Caco-2 (cell line): ENCODE results near the gene RASGRF2. TPM values are rescaled to one million over a fixed set of nuclear protein-coding genes. Genes with fewer than 3 reads are reported as not detected.

ENCODE experiments used
- BruUV-seq: library from RNA; stranded (reverse); fragments of 400-500 nt; replicated peaks from 2 replicates; lab custom pipeline; 2021; lab: Mats Ljungman, UMichigan
- CTCF ChIA-PET: fragments of 300-600 bp; sonication (Branson Sonifier 250); formaldehyde crosslinking; loops from one replicate; lab custom pipeline; 2022; ENCODE audit warnings: antibody characterized with exemption; lab: Charles Lee
- POLR2A ChIA-PET: fragments of 300-600 bp; sonication (Branson Sonifier 250); formaldehyde crosslinking; loops from one replicate; lab custom pipeline; 2022; ENCODE audit warnings: antibody characterized with exemption; lab: Charles Lee
- DNase-seq, 2 experiments: peaks; one replicate each; pipeline versions ENCODE4 v3.0.0 to v3.0.0-alpha.2; 2020 to 2022
- H3K27me3 ChIP-seq: replicated peaks from 2 replicates; pipeline ENCODE4 v1.6.0; 2011; ENCODE audit warnings: low read length; ENCODE audit not compliant: control insufficient read depth, insufficient read depth
- H3K36me3 ChIP-seq: 2 replicates; pipeline ENCODE4 v1.5.1; 2011; ENCODE audit warnings: low read length; ENCODE audit not compliant: control insufficient read depth, insufficient read depth
- H3K4me1 ChIP-seq: fragments of 250-450 bp; sonication (Bioruptor Pico); 2 replicates; pipeline ENCODE4 v1.5.1; 2020; ENCODE audit warnings: mild to moderate bottlenecking
- H3K4me3 ChIP-seq: 2 replicates; pipeline ENCODE4 v1.5.1; 2011; ENCODE audit warnings: low read depth, mild to moderate bottlenecking, control low read depth, low read length
- H3K9me3 ChIP-seq: fragments of 250-450 bp; sonication (Bioruptor Pico); 2 replicates; pipeline ENCODE4 v1.5.1; 2020; ENCODE audit warnings: mild to moderate bottlenecking, moderate library complexity
- H3K27ac Mint-ChIP-seq: one replicate; pipeline ENCODE4 v1.8.0; 2022; ENCODE audit warnings: mixed read lengths; ENCODE audit not compliant: unreplicated experiment
- H3K27me3 Mint-ChIP-seq: one replicate; pipeline ENCODE4 v1.8.0; 2022; ENCODE audit warnings: mixed read lengths; ENCODE audit not compliant: insufficient read depth, unreplicated experiment
- H3K36me3 Mint-ChIP-seq: one replicate; pipeline ENCODE4 v1.8.0; 2022; ENCODE audit warnings: mild to moderate bottlenecking, mixed read lengths; ENCODE audit not compliant: insufficient read depth, unreplicated experiment
- H3K4me1 Mint-ChIP-seq: one replicate; pipeline ENCODE4 v1.8.0; 2022; ENCODE audit warnings: low read depth, mixed read lengths; ENCODE audit not compliant: unreplicated experiment
- H3K4me3 Mint-ChIP-seq: one replicate; pipeline ENCODE4 v1.8.0; 2022; ENCODE audit warnings: mild to moderate bottlenecking, moderate library complexity, mixed read lengths; ENCODE audit not compliant: unreplicated experiment
- H3K9me3 Mint-ChIP-seq: one replicate; pipeline ENCODE4 v1.8.0; 2022; ENCODE audit warnings: mixed read lengths; ENCODE audit not compliant: unreplicated experiment
- CTCF ChIP-seq, 2 experiments: fragments of 200-600 bp in 1 of 2; IDR thresholded peaks; 1 replicate in 1 of 2; 2 replicates in 1 of 2; pipeline versions ENCODE4 v1.5.1 to v1.8.0; 2011 to 2022; ENCODE audit warnings: antibody characterized with exemption in 1 of 2, control low read depth in 1 of 2, inconsistent platforms in 1 of 2, low read depth in 1 of 2, low read length in 1 of 2, mild to moderate bottlenecking in 1 of 2, moderate library complexity in 1 of 2; ENCODE audit not compliant: insufficient read depth in 1 of 2, severe bottlenecking in 1 of 2, unreplicated experiment in 1 of 2
- intact Hi-C: fragments of 100-400 bp; cut with micrococcal nuclease; formaldehyde crosslinking; loops from one replicate; pipeline ENCODE4 v1.10.0; 2022; ENCODE audit not compliant: unreplicated experiment
- total RNA-seq: library from RNA; stranded (reverse); gene quantifications from 2 replicates; pipeline ENCODE4 v1.2.3, GENCODE V29; 2022

RASGRF2 gene
- total RNA-seq, 1 experiment from 2014 or later, result 23.1 TPM

- H3K4me1 Mint-ChIP-seq, result no peaks in the 10 kb centered on the region
- POLR2A ChIA-PET, result no interaction called here
- no peak for TF ChIP-seq CTCF (IDR thresholded peaks at IDR 0.05; ENCODE audit: insufficient read depth in 1 of 2, low read depth in 1 of 2, low read length in 1 of 2, severe bottlenecking in 1 of 2, unreplicated experiment in 1 of 2)
- no peaks in the 10 kb centered on the region for H3K27me3 ChIP-seq
- H3K9me3 ChIP-seq, result no peaks in the 10 kb centered on the region
- no peak overlapping the region for H3K4me3 Mint-ChIP-seq
- H3K4me1 ChIP-seq, result no peaks in the 10 kb centered on the region
- no peaks in the 10 kb centered on the region for H3K9me3 Mint-ChIP-seq
- H3K4me3 ChIP-seq, result no peak overlapping the region
- CTCF ChIA-PET, result no interaction called here
- H3K27ac Mint-ChIP-seq, result no peak overlapping the region
- no peak for DNase-seq
- H3K36me3 ChIP-seq, result no peaks in the 10 kb centered on the region
- intact Hi-C loops, result no loop called here
- no peaks in the 10 kb centered on the region for H3K36me3 Mint-ChIP-seq
- H3K27me3 Mint-ChIP-seq, result no peaks in the 10 kb centered on the region
- BruUV-seq, result no TSS peak
These were observed 211.6 kb downstream of the RASGRF2 start for GRCh38 chr5:81171769-81172168.

- intact Hi-C loops, result no loop called here
- Mint-ChIP-seq H3K27me3 (no peaks in the 10 kb centered on the region), H3K9me3 (no peaks in the 10 kb centered on the region), H3K36me3 (no peaks in the 10 kb centered on the region), H3K4me3 (no peak overlapping the region), H3K27ac (no peak overlapping the region), H3K4me1 (no peaks in the 10 kb centered on the region)
- ChIA-PET CTCF (no interaction called here), POLR2A (no interaction called here)
- Histone ChIP-seq H3K4me3 (no peak overlapping the region), H3K27me3 (no peaks in the 10 kb centered on the region), H3K36me3 (no peaks in the 10 kb centered on the region), H3K9me3 (no peaks in the 10 kb centered on the region), H3K4me1 (no peaks in the 10 kb centered on the region)
- TF ChIP-seq CTCF (IDR thresholded peaks at IDR 0.05; ENCODE audit: insufficient read depth in 1 of 2, low read depth in 1 of 2, low read length in 1 of 2, severe bottlenecking in 1 of 2, unreplicated experiment in 1 of 2), result no peak
- BruUV-seq, result no TSS peak
- DNase-seq, result no peak
These were observed 212.5 kb downstream of the RASGRF2 start for GRCh38 chr5:81172710-81173109.

- Mint-ChIP-seq H3K36me3 (no peaks in the 10 kb centered on the region), H3K27me3 (no peaks in the 10 kb centered on the region), H3K4me1 (no peaks in the 10 kb centered on the region), H3K9me3 (no peaks in the 10 kb centered on the region), H3K4me3 (no peak overlapping the region), H3K27ac (no peak overlapping the region)
- Histone ChIP-seq H3K36me3 (no peaks in the 10 kb centered on the region), H3K9me3 (no peaks in the 10 kb centered on the region), H3K27me3 (no peaks in the 10 kb centered on the region), H3K4me3 (no peak overlapping the region), H3K4me1 (no peaks in the 10 kb centered on the region)
- TF ChIP-seq CTCF (IDR thresholded peaks at IDR 0.05; ENCODE audit: insufficient read depth in 1 of 2, low read depth in 1 of 2, low read length in 1 of 2, severe bottlenecking in 1 of 2, unreplicated experiment in 1 of 2), result no peak
- ChIA-PET CTCF (no interaction called here), POLR2A (no interaction called here)
- no peak for DNase-seq
- no TSS peak for BruUV-seq
- intact Hi-C loops, result no loop called here
These were observed 216.9 kb downstream of the RASGRF2 start for GRCh38 chr5:81177061-81177460.
